K562 (cell line): Measurements from ENCODE around the gene NRN1L. TPM values are rescaled to one million over a fixed set of nuclear protein-coding genes. Genes with fewer than 3 reads are reported as not detected.

Experiments used
- CCNT2 ChIP-seq: IDR thresholded peaks from 2 replicates; pipeline ENCODE4 v1.6.1; 2011; ENCODE audit warnings: borderline replicate concordance, low read depth, mild to moderate bottlenecking, moderate library complexity, mixed read lengths, low read length; ENCODE audit not compliant: insufficient read length; ENCODE audit errors: extremely low read depth
- GATAD2A ChIP-seq: fragments of 450-650 bp; IDR thresholded peaks from 2 replicates; pipeline ENCODE4 v1.6.1; 2017
- KLF6 ChIP-seq: fragments of 250-450 bp; sonication (Bioruptor Pico); IDR thresholded peaks from 2 replicates; pipeline ENCODE4 v1.4.0; 2020; ENCODE audit warnings: mild to moderate bottlenecking, moderate library complexity, borderline replicate concordance
- NFYB ChIP-seq: IDR thresholded peaks from 2 replicates; pipeline ENCODE4 v1.6.1; 2011; ENCODE audit warnings: mild to moderate bottlenecking, moderate library complexity; ENCODE audit not compliant: insufficient read length; ENCODE audit errors: extremely low read depth
- PHB ChIP-seq: fragments of 250-450 bp; sonication (Bioruptor Pico); IDR thresholded peaks from 2 replicates; pipeline ENCODE4 v1.5.0; 2021
- RAD21 ChIP-seq, 2 experiments: fragments of 250-450 bp in 1 of 2; fragments of 450-650 bp in 1 of 2; sonication (Bioruptor Pico) in 1 of 2; formaldehyde crosslinking in 1 of 2; IDR thresholded peaks in 1 of 2; conservative IDR thresholded peaks in 1 of 2; 2 replicates each; pipeline versions ENCODE4 v1.4.0 to v1.8.0; 2020 to 2022; ENCODE audit warnings: mild to moderate bottlenecking in 2 of 2, moderate library complexity in 1 of 2
- SREBF2 ChIP-seq: sonication (generic); formaldehyde crosslinking; IDR thresholded peaks from 2 replicates; pipeline ENCODE4 v1.4.0; 2020; ENCODE audit warnings: mild to moderate bottlenecking, missing genetic modification reagents
- TCF7 ChIP-seq: sonication (generic); IDR thresholded peaks from 2 replicates; pipeline ENCODE4 v1.6.1; 2016; ENCODE audit warnings: antibody characterized with exemption, borderline replicate concordance
- WHSC1 ChIP-seq: IDR thresholded peaks from one replicate; pipeline ENCODE4 v1.6.1; 2012; ENCODE audit warnings: low read length, control low read depth, inconsistent platforms
- ZEB2 ChIP-seq: fragments of 450-650 bp; IDR thresholded peaks from 2 replicates; pipeline ENCODE4 v1.6.1; 2016
- ZNF133 ChIP-seq: fragments of 250-450 bp; sonication (Bioruptor Pico); IDR thresholded peaks from 2 replicates; pipeline ENCODE4 v1.4.0; 2020; ENCODE audit warnings: mild to moderate bottlenecking
- polyA plus RNA-seq, 8 experiments: library from polyadenylated mRNA; depleted of rRNA in 4 of 8; stranded (reverse) in 5 of 8; unstranded in 3 of 8; fragments of >200 nt; fragmentation: Nextera tagmentation in 2 of 8; fragmentation: Illumina TruSeq in 1 of 8; extraction: Ambion mirVana in 2 of 8; extraction: Trizol in 1 of 8; gene quantifications; 2 replicates each; pipeline versions ENCODE4 v1.2.1 to v1.2.3, GENCODE V29; 2011 to 2014; ENCODE audit warnings: inconsistent platforms in 1 of 8, missing spikeins in 1 of 8
- total RNA-seq, 7 experiments: library from RNA; depleted of rRNA in 6 of 7; stranded (reverse); fragments of >200 nt in 6 of 7; fragmentation: Illumina TruSeq in 2 of 7; extraction: Trizol in 2 of 7; gene quantifications; 2 replicates each; pipeline versions ENCODE4 v1.2.1 to v1.2.3, GENCODE V29; 2011 to 2021; ENCODE audit warnings: low replicate concordance in 1 of 7
- TF ChIP-seq, protein P1 (sequence below), 2 experiments: fragments of 450-650 bp; conservative IDR thresholded peaks; 2 replicates each; pipeline ENCODE4 v1.6.1; 2017; ENCODE audit warnings: mild to moderate bottlenecking in 2 of 2, moderate library complexity in 2 of 2
- TF ChIP-seq, protein P2 (sequence below): fragments of 450-650 bp; formaldehyde crosslinking; IDR thresholded peaks from 2 replicates; pipeline ENCODE4 v1.4.0; 2020; ENCODE audit warnings: mild to moderate bottlenecking, moderate library complexity
- TF ChIP-seq, protein P3 (sequence below): sonication (generic); formaldehyde crosslinking; IDR thresholded peaks from 2 replicates; pipeline ENCODE4 v1.9.0; 2022; ENCODE audit warnings: mild to moderate bottlenecking, missing genetic modification reagents
- TF ChIP-seq, protein P4 (sequence below): sonication (generic); formaldehyde crosslinking; IDR thresholded peaks from 2 replicates; pipeline ENCODE4 v1.8.0; 2022; ENCODE audit warnings: mild to moderate bottlenecking, missing genetic modification reagents
- TF ChIP-seq, protein P5 (sequence below), 2 experiments: fragments of 200-800 bp in 1 of 2; sonication (Bioruptor generic) in 1 of 2; sonication (generic) in 1 of 2; formaldehyde crosslinking in 1 of 2; IDR thresholded peaks in 1 of 2; conservative IDR thresholded peaks in 1 of 2; 2 replicates each; pipeline versions ENCODE4 v1.5.0 to v1.6.1; 2016 to 2020; ENCODE audit warnings: missing compliant biosample characterization in 1 of 2, missing genetic modification characterization in 1 of 2, missing genetic modification reagents in 1 of 2

NRN1L gene
- total and polyA plus RNA-seq, 9 of the 15 experiments (the other 6 are each of a cell fraction or from before 2014, with no cell fraction given): 0.22 to 0.86 (median 0.61) TPM; not detected in 5

DNA sequence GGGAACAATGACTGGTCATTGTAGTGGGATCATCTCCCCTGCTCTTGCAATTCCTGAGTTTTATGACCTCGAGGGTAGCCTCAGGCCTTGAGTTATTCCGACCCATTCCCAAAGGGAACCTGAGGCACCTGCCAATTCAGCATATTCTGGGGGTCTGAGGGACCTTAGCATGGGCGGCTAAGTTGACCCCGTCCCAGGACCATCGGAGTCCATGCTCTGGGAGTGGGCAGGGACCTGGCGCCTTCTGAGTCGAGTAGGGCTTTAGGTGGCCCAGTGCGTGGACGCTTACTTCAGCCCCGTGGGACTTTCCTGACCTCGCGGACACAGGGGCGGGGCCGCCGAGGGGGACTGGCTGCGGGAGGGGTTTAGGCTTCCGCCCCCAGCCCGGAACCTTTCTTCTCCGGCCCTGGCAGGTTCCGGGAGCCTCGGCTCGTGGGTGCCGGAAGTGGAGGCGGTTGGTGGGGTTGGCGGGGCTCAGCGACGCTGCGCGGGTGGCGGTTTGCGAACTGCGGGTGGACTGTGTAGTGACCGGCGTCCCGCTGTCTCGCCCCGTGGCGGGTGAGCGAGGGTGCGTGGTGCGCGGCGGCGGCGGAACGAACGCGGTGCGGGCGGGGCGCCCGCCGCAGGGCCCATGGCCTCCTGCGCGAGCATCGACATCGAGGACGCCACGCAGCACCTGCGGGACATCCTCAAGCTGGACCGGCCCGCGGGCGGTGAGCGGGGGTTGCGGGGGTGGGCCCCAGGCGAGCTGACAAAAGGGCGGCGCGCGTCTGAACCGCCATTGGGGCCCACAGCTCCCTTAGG is 11.9 kb upstream of the NRN1L start, which contains the start of gene EDC4 (continued):
- TF ChIP-seq, protein P1, sequence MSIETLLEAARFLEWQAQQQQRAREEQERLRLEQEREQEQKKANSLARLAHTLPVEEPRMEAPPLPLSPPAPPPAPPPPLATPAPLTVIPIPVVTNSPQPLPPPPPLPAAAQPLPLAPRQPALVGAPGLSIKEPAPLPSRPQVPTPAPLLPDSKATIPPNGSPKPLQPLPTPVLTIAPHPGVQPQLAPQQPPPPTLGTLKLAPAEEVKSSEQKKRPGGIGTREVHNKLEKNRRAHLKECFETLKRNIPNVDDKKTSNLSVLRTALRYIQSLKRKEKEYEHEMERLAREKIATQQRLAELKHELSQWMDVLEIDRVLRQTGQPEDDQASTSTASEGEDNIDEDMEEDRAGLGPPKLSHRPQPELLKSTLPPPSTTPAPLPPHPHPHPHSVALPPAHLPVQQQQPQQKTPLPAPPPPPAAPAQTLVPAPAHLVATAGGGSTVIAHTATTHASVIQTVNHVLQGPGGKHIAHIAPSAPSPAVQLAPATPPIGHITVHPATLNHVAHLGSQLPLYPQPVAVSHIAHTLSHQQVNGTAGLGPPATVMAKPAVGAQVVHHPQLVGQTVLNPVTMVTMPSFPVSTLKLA (conservative IDR thresholded peaks at IDR 0.05): peak in 1 of 2 experiments; percentile 91; a peak in 3 of 4 replicates
- 0 out of 2 replicates have a peak, but pooled peaks have one; percentile 47 for TF ChIP-seq GATAD2A
- TF ChIP-seq ZEB2: peak; percentile 95
- TF ChIP-seq, protein P2, sequence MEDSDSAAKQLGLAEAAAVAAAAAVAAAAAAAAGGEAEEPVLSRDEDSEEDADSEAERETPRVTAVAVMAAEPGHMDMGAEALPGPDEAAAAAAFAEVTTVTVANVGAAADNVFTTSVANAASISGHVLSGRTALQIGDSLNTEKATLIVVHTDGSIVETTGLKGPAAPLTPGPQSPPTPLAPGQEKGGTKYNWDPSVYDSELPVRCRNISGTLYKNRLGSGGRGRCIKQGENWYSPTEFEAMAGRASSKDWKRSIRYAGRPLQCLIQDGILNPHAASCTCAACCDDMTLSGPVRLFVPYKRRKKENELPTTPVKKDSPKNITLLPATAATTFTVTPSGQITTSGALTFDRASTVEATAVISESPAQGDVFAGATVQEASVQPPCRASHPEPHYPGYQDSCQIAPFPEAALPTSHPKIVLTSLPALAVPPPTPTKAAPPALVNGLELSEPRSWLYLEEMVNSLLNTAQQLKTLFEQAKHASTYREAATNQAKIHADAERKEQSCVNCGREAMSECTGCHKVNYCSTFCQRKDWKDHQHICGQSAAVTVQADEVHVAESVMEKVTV (CRISPR knock-in tag): peak; percentile 55
- TF ChIP-seq, protein P3, sequence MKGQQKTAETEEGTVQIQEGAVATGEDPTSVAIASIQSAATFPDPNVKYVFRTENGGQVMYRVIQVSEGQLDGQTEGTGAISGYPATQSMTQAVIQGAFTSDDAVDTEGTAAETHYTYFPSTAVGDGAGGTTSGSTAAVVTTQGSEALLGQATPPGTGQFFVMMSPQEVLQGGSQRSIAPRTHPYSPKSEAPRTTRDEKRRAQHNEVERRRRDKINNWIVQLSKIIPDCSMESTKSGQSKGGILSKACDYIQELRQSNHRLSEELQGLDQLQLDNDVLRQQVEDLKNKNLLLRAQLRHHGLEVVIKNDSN: no peak
- TF ChIP-seq ZNF133 (CRISPR knock-in tag): no peak
- no peak for TF ChIP-seq WHSC1
- TF ChIP-seq CCNT2: peak; percentile 85
- TF ChIP-seq, protein P4, sequence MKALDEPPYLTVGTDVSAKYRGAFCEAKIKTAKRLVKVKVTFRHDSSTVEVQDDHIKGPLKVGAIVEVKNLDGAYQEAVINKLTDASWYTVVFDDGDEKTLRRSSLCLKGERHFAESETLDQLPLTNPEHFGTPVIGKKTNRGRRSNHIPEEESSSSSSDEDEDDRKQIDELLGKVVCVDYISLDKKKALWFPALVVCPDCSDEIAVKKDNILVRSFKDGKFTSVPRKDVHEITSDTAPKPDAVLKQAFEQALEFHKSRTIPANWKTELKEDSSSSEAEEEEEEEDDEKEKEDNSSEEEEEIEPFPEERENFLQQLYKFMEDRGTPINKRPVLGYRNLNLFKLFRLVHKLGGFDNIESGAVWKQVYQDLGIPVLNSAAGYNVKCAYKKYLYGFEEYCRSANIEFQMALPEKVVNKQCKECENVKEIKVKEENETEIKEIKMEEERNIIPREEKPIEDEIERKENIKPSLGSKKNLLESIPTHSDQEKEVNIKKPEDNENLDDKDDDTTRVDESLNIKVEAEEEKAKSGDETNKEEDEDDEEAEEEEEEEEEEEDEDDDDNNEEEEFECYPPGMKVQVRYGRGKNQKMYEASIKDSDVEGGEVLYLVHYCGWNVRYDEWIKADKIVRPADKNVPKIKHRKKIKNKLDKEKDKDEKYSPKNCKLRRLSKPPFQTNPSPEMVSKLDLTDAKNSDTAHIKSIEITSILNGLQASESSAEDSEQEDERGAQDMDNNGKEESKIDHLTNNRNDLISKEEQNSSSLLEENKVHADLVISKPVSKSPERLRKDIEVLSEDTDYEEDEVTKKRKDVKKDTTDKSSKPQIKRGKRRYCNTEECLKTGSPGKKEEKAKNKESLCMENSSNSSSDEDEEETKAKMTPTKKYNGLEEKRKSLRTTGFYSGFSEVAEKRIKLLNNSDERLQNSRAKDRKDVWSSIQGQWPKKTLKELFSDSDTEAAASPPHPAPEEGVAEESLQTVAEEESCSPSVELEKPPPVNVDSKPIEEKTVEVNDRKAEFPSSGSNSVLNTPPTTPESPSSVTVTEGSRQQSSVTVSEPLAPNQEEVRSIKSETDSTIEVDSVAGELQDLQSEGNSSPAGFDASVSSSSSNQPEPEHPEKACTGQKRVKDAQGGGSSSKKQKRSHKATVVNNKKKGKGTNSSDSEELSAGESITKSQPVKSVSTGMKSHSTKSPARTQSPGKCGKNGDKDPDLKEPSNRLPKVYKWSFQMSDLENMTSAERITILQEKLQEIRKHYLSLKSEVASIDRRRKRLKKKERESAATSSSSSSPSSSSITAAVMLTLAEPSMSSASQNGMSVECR (CRISPR knock-in tag): peak; percentile 90
- no peak for TF ChIP-seq PHB (CRISPR knock-in tag)
- no peak for TF ChIP-seq SREBF2 (CRISPR knock-in tag)
- TF ChIP-seq, protein P5, sequence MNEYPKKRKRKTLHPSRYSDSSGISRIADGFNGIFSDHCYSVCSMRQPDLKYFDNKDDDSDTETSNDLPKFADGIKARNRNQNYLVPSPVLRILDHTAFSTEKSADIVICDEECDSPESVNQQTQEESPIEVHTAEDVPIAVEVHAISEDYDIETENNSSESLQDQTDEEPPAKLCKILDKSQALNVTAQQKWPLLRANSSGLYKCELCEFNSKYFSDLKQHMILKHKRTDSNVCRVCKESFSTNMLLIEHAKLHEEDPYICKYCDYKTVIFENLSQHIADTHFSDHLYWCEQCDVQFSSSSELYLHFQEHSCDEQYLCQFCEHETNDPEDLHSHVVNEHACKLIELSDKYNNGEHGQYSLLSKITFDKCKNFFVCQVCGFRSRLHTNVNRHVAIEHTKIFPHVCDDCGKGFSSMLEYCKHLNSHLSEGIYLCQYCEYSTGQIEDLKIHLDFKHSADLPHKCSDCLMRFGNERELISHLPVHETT (CRISPR knock-in tag; conservative IDR thresholded peaks at IDR 0.05 in 1 of 2, IDR thresholded peaks at IDR 0.05 in 1 of 2): peak; percentile 46 to 72; a peak in 1 of 4 replicates
- 0 out of 2 replicates have a peak, but pooled peaks have one; percentile 61 for TF ChIP-seq KLF6
- TF ChIP-seq RAD21 (CRISPR knock-in tag; conservative IDR thresholded peaks at IDR 0.05 in 1 of 2, IDR thresholded peaks at IDR 0.05 in 1 of 2): no peak
- TF ChIP-seq TCF7: no peak
- no peak for TF ChIP-seq NFYB
